Peyer's patch (tissue), 4 donors: Measurements from ENCODE around the gene GABRG3.

Experiments
- CTCF ChIP-seq, 6 experiments: fragments of 450-650 bp in 4 of 6; fragments of 200-600 bp in 2 of 6; sonication (generic) in 1 of 6; IDR thresholded peaks; one replicate each; pipeline ENCODE4 v1.5.1; 2017 to 2019; ENCODE audit warnings: antibody characterized with exemption in 6 of 6, mild to moderate bottlenecking in 3 of 6, moderate library complexity in 1 of 6
- POLR2A ChIP-seq, 2 donors: fragments of 450-650 bp; IDR thresholded peaks; one replicate each; pipeline ENCODE4 v1.5.1; 2017; ENCODE audit warnings: antibody characterized with exemption in 2 of 2, mild to moderate bottlenecking in 2 of 2, moderate library complexity in 2 of 2

- no peak for TF ChIP-seq CTCF (IDR thresholded peaks at IDR 0.05)
- TF ChIP-seq POLR2A (IDR thresholded peaks at IDR 0.05): no peak
These were observed 488.9 kb downstream of the GABRG3 start for GRCh38 chr15:27459836-27460235.
